ENCODE data around the gene LRP2.

Gene LRP2

DNA sequence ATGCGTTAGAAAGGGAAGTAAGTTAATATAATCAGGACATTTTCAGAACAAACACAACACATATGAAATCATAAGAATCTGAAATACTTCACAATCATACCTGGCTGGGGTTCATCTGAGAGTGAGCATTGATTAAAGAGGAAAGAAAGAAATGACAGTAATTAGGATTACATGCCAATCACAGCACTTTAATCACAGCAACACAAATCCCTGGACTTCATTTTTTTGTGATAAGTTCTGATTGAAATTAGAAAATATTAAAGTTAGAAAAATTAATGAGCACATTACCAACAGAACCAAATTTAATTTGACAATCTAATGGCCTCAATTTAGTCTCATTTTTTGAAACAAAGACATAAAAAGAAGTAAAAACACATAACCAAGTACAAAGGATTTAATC lies 121.9 kb downstream of the LRP2 start:
- no peak for DNase-seq (ENCODE audit: low read depth in 2 of 2)

- no peak for DNase-seq (ENCODE audit: low read depth in 2 of 2)
Measured at GRCh38 chr2:169237939-169238338, 124.4 kb downstream of the LRP2 start.

DNA sequence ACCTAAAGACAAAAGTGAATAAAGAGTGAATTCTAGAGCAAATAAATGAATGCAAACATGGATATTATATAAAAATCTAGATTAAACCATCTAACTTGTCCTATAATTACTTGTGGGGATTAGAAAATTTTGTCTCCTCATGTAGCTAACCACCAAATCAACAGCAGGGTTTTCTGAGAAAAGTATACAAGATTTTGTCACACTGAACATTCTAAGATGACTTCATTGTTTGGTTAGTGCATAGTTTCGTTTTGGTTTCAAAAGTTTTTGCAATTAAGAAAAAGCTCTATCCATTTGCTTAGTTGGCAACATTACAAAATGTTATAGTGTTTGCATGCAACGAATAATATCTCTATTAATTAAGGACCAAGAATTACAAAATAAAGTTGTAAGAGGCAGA lies 125.0 kb downstream of the LRP2 start:
- DNase-seq (ENCODE audit: low read depth in 2 of 2) = no peak

DNA sequence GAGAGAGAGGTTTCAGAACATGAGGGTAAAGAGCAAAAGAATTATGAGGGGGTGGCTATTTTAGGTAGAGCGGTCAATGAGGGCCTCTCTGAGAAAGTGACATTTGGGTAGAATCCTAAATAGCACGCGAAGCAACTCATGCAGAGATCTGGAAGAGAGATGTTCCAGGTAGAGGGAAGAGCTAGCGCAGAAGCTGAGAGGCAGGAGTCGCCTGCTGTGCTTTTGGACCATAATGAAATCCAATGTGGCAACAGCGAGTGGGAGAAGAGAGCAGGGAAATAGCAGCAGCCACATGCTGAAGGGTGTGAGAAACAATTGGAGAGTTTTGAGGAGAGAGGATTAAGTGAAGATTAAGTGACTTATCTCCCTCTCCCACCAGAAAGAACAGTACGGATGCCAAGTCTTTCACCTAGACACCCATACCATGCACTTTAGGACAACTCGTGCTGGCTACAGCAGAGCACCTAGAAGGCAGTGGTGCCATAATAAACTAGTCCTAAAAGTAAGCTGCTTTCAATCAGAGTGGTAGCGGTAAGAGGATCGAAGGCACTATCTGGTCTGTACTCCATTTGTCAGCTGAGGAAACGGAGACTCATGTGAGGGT lies 129.7 kb downstream of the LRP2 start:
- DNase-seq (ENCODE audit: low read depth in 2 of 2) = no peak

DNA sequence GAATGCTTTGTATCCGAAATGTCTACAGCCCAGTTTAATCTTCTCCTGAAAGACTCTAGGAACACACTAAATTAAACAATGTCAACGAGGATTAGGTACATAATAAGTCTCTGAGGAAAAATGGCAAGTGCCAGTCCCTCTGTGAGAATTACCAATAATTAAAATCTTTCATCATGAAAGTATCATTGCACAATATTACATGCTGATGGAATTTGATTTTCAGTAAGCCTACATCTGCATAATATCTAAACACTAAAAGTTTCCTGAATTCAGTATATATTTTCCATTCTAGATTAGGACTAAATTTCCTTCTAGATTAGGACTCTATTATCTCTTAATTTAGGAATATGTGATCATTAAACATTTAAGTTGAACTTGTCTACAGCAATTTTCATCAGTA lies 132.1 kb downstream of the LRP2 start:
- no peak for DNase-seq (ENCODE audit: low read depth in 2 of 2)

DNA sequence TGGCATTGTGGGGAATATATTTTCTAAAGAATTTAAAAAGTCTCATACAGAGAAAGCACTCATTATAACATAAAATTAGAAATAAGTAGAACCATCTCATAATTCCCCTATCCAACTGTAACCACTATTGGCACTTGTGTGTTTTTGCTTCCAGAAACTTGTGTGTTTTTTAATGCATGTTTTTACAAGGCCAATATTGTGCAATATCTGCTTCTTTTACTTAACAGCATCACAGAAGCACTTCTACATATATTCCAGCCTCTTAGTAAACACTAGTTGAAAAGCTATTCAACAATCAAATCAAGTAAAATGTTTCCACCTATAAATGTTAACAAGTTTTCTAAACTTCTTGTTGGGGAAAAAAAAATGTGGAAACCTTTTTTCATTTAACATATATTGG lies 132.7 kb downstream of the LRP2 start:
- DNase-seq (ENCODE audit: low read depth in 2 of 2) = no peak

GRCh38 chr2:169225906-169226305 lies 136.4 kb downstream of the LRP2 start:
- DNase-seq (ENCODE audit: low read depth in 2 of 2) = no peak

DNA sequence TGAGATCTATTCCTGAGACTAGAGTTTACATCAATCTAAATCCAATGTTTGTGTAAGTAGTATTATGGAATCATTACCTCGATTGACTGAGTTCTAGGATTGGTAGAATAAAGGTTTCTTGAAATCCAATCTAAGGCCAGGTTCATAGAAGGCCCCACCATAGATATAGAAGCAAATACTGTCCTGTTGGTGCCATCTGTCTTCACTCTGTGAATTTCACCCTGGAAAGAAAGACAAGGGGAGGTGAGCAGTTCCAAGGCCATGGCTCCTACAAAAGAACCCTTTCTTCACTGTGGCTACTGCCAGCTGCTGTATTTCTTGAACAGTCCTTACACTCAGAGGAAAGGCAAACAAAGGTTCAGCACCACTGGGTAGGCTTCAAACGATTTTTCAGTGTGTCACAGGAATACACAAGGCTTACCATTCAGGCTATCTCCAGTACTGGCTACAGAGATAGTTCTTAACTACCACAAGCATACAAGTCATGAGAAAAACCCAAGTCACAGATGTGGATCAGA lies 137.0 kb downstream of the LRP2 start:
- DNase-seq (ENCODE audit: low read depth in 2 of 2) = no peak

DNA sequence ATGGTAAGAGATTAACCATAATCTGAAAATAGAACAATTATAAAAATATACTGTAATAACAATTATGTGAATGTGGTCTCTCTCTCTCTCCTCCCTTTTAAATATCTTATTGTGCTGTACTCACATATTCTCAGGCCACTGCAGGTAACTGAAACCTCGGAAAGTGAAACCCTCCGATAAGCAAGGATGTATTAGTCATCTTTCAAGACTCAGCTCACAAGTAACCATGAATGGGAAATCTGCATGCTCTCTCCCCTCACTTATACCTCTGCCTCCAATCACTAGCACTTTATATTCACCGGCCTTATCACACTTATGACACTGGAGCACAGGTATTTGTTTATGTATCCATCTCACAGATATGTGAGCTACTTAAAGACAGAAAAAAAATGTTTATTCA lies 139.7 kb downstream of the LRP2 start:
- DNase-seq (ENCODE audit: low read depth in 2 of 2) = no peak

DNA sequence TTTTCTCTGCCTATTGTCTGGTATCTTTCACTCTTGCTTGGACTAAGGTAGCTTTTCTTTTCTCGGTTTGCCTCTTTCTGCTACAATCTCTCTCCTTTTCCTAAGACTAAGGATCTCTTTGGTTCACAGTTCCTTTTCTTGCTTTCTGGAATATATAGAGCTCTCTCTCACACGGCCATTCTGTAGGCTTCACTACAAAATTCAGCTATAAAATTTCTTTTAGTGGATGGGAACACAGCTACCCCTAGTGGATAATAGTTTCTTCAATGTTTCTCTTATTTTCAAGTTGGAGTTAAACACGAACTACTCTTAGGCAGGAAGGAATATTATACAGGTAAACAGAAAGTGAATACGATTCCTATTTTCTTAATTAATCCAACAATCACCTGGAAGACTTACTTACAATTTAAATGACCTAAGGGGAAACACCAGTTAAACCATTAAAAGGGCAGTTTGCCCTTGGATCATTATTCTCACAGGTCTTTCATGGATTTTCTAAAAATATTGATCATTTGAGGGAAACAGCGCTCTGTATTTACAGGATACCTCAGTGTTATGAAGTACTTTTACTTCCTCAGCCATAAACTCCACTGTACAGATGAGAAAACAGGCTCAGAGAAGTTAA lies 140.5 kb downstream of the LRP2 start:
- no peak for DNase-seq (ENCODE audit: low read depth in 2 of 2)

- DNase-seq (ENCODE audit: low read depth in 2 of 2) = no peak
Measured at GRCh38 chr2:169210917-169211316, 151.4 kb downstream of the LRP2 start.

DNA sequence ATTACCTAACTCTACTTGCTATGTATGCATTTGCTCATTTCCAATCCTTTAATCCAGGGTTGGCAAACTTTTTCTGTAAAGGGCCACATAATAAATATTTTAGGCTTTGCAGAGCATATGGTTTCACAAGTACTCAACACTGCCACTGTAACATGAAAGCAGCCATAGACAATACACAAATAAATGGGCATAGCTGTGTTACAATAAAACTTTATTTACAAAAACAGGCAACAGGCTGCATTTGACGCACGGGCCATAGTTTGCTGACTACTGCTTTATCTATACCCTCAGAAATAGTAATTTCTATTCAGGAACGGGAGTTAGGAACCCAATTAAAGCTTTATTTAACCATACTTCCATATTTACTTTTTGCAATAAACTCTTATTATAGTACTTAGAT lies 154.3 kb downstream of the LRP2 start:
- DNase-seq (ENCODE audit: low read depth in 2 of 2) = no peak

DNA sequence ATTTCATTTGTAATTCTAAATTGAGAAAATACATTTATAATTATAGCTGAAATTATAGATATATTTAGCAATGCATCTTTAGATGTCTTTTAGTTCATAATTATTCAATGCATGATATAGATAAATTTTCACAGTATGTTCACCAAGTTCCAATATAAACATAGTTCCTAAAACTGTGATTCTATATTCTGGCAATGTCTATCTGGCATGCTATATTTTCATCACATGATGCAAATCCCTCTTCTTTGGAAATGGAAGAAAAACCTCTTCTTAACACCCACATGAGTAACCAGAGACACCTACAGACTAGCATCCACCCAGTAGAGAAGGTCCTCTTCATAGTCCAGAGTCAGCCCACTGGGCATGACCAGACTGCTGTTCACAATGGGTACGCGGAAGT lies 157.2 kb downstream of the LRP2 start:
- no peak for DNase-seq (ENCODE audit: low read depth in 2 of 2)

DNA sequence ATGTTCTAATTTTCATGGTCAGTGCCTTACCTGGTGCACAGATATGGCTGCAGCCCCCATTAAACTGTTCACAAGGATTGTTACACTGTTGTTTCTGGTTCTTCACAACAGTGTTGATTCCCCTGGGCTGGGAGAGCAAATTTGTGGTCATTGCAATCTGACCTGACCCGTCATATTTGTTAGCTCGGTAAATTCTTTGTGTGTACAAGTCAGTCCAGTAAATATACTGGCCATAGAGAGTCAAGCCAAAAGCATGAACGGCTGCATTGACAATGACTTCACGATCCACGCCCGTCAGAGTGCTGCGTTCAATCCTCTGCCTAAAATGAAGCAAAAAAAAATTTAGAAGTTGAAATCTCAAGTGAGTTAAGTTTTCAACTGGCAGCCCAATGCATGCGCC lies 158.4 kb downstream of the LRP2 start:
- no peak for DNase-seq (ENCODE audit: low read depth in 2 of 2)

- DNase-seq (ENCODE audit: low read depth in 2 of 2) = no peak
Measured at GRCh38 chr2:169200756-169201155, 161.6 kb downstream of the LRP2 start.

DNA sequence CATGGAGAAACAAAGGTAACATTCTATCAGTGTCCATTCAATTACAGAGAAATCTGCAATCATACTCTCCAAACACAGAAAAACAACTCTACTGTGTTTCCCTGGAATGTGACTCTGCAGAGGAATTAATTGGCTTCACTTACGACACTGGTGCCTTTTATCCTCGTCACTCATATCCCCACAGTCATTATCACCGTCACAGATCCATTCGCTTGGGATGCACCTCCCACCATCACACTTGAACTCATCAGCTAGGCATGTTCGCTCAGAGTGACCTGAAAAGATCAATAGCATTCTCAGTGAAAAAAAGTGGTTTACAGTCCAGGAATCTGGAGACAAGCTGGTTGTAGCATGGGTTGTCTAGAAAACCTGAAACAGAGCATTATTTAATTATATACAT lies 168.7 kb downstream of the LRP2 start:
- no peak for DNase-seq (ENCODE audit: low read depth in 2 of 2)

GRCh38 chr2:169190197-169190775 lies 172.0 kb downstream of the LRP2 start:
- no peak for DNase-seq (ENCODE audit: low read depth in 2 of 2)

DNA sequence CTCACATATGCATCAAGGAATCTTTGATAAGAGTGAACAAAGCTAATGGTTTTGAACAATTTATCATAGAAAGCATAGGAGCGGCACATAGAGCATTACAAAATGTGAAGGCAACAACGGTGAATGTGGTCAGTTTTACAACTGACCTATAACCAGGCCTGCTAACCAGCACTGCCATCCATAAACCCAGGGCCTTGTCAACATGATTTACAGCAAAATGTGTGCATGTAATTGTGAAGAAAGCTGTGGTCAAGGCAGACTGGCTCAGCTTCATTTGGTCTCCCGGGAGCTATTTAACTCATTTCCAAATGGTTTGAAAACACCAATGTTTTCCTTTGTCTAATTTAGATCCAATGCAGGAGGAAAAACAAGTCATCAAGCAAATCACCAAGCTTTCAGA lies 173.2 kb downstream of the LRP2 start:
- DNase-seq (ENCODE audit: low read depth in 2 of 2) = no peak

DNA sequence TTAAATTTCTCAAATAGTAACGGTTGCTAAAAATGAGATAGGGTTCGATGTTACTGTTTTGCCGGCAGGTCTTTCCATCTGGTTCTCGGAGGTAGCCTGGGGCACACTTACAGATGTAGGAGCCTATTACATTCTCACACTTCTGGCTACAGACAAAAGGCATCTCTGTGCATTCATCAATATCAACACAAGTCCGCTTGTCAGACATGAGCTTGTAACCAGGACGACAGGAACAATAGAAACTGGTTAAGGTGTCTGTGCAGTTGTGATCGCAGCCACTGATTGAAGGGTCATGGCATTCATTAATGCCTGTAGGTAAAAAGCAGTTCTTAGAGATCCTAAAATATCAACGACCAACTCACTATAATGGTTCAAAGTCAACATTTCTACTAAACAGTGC lies 176.6 kb downstream of the LRP2 start:
- DNase-seq (ENCODE audit: low read depth in 2 of 2) = no peak

DNA sequence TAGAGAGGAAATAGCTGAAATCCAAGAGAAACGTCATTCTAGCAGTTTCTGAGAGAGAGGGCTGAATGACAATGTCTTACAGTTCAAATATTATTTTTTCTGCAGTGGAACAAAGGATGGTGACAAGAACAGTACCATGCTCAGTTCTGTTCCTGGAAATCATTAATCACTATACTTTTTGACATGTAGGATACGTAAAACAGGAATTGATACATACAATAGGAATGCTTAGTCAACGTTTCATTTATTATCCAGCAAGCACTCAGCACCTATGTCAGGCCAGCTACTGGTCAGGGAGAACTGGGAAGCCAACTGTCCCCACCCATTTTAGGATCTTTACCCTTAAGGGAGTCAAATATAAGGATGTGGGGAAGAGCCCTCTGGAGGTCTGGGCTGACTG lies 178.3 kb downstream of the LRP2 start:
- no peak for DNase-seq (ENCODE audit: low read depth in 2 of 2)

GRCh38 chr2:169182573-169182972 lies 179.8 kb downstream of the LRP2 start:
- no peak for DNase-seq (ENCODE audit: low read depth in 2 of 2)

DNA sequence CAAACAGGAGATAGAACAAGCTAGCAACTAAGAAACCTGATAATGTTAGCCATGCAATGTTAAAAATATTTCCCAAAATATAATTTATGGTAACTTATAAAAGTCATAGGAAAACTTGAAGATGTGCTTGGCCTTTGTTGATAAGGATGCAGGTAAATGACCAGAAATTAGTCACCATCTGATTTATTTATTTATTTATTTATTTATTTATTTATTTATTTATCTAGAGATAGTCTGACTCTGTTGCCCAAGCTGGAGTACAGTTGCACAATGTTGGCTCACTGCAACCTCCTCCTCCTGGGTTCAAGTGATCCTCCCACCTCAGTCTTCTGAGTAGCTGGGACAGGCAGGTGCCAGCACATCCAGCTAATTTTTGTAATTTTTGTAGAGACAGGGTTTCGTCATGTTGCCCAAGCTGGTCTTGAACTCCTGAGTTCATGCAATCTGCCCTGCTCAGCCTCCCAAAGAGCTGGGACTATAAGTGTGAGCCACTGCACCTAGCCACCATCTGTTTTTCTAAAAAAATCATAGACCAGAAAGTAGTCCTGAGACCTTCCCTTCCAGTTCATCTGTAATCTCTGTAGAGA lies 183.4 kb downstream of the LRP2 start:
- no peak for DNase-seq (ENCODE audit: low read depth in 2 of 2)

DNA sequence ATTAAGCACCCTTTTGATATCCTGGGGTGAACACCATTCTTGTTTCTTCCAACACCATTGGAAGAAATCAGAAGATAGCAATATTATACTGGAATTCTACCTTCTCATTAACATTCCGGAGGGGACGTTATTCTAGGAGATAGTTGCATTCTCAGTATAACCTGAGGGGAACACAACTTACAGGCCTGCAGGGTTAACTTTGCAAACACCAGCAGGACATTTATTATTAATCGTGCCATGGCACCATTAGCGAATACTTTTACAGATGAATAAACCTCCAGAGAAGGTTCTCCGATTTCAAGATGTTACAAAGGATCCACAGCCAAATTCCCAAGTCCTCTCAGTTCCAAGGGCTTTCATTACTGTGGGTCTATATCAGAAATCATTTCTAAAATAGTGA lies 184.0 kb downstream of the LRP2 start:
- no peak for DNase-seq (ENCODE audit: low read depth in 2 of 2)

Measured in stimulated activated CD8-positive, alpha-beta memory T cell treated with anti-CD3 and anti-CD28 coated beads, Interleukin-2, amount 100 ng/mL, for 1 hour (primary cell).